Neural progenitor cell (in vitro differentiated cells): ENCODE measurements around the gene L2HGDH. TPM values are rescaled to one million over a fixed set of nuclear protein-coding genes. Genes with fewer than 3 reads are reported as not detected.

ENCODE experiments used
- DNase-seq: peaks from one replicate; pipeline ENCODE4 v3.0.0-alpha.2; 2016; ENCODE audit warnings: low spot score
- H2AFZ ChIP-seq: fragments of 200-600 bp; sonication (generic); replicated peaks from 2 replicates; pipeline ENCODE4 v1.6.1; 2016; ENCODE audit warnings: antibody characterized with exemption
- H3F3A ChIP-seq: fragments of 200-600 bp; sonication (generic); 2 replicates; pipeline ENCODE4 v1.6.1; 2016; ENCODE audit warnings: antibody characterized with exemption, low read depth
- H3K27ac ChIP-seq: fragments of 200-600 bp; sonication (generic); 2 replicates; pipeline ENCODE4 v1.5.1; 2016; ENCODE audit warnings: mild to moderate bottlenecking
- H3K27me3 ChIP-seq: fragments of 200-600 bp; sonication (generic); 2 replicates; pipeline ENCODE4 v1.6.1; 2016; ENCODE audit warnings: mild to moderate bottlenecking, moderate library complexity
- H3K36me3 ChIP-seq: fragments of 200-600 bp; sonication (generic); 2 replicates; pipeline ENCODE4 v1.5.1; 2016
- H3K4me1 ChIP-seq: fragments of 200-600 bp; sonication (generic); 2 replicates; pipeline ENCODE4 v1.6.1; 2016; ENCODE audit warnings: mixed run types
- H3K4me2 ChIP-seq: fragments of 200-600 bp; sonication (generic); 2 replicates; pipeline ENCODE4 v1.6.1; 2016
- H3K4me3 ChIP-seq: fragments of 200-600 bp; sonication (generic); 2 replicates; pipeline ENCODE4 v1.5.1; 2016
- H3K79me2 ChIP-seq: fragments of 200-600 bp; sonication (generic); 2 replicates; pipeline ENCODE4 v1.6.1; 2016; ENCODE audit warnings: low read depth
- H3K9ac ChIP-seq: fragments of 200-600 bp; sonication (generic); 2 replicates; pipeline ENCODE4 v1.6.1; 2016
- H3K9me3 ChIP-seq: fragments of 200-600 bp; sonication (generic); 2 replicates; pipeline ENCODE4 v1.5.1; 2016; ENCODE audit warnings: low read depth
- H4K20me1 ChIP-seq: fragments of 200-600 bp; sonication (generic); 2 replicates; pipeline ENCODE4 v1.6.1; 2016; ENCODE audit warnings: low read depth
- H3K27ac Mint-ChIP-seq: 3 replicates; pipeline ENCODE4 v1.8.0; 2021; ENCODE audit warnings: mixed read lengths
- H3K27me3 Mint-ChIP-seq: 2 replicates; pipeline ENCODE4 v1.8.0; 2022; ENCODE audit warnings: low read depth, mild to moderate bottlenecking, inconsistent platforms, moderate library complexity, mixed read lengths; ENCODE audit not compliant: insufficient read depth
- H3K36me3 Mint-ChIP-seq: 3 replicates; pipeline ENCODE4 v1.8.0; 2021; ENCODE audit warnings: mixed read lengths
- H3K4me1 Mint-ChIP-seq: 3 replicates; pipeline ENCODE4 v1.8.0; 2021; ENCODE audit warnings: mixed read lengths
- H3K4me3 Mint-ChIP-seq: 3 replicates; pipeline ENCODE4 v1.8.0; 2021; ENCODE audit warnings: mild to moderate bottlenecking, moderate library complexity, mixed read lengths
- H3K9me3 Mint-ChIP-seq: 3 replicates; pipeline ENCODE4 v1.8.0; 2020; ENCODE audit warnings: mixed read lengths
- CTCF ChIP-seq: fragments of 200-600 bp; sonication (generic); IDR thresholded peaks from 2 replicates; pipeline ENCODE4 v1.5.1; 2017; ENCODE audit warnings: antibody characterized with exemption, mild to moderate bottlenecking
- EZH2 ChIP-seq: fragments of 200-600 bp; sonication (generic); IDR thresholded peaks from 2 replicates; pipeline ENCODE4 v1.6.1; 2017; ENCODE audit warnings: antibody characterized with exemption, mild to moderate bottlenecking, moderate library complexity
- EZH2phosphoT487 ChIP-seq: fragments of 200-600 bp; sonication (generic); IDR thresholded peaks from 2 replicates; pipeline ENCODE4 v1.6.1; 2017; ENCODE audit warnings: antibody characterized with exemption
- total RNA-seq: library from RNA; depleted of rRNA; stranded (reverse); fragments of >200 nt; gene quantifications from 2 replicates; pipeline ENCODE4 v1.2.3, GENCODE V29; 2015; ENCODE audit warnings: low replicate concordance

The L2HGDH gene
- total RNA-seq, 1 donor from 2014 or later, result 14.0 TPM

- Mint-ChIP-seq H3K36me3 (peaks cover 27% of the 10 kb centered on the region), H3K4me1 (peaks cover 19% of the 10 kb centered on the region), H3K27ac (peak overlapping the region; percentile 96), H3K9me3 (peaks cover 20% of the 10 kb centered on the region), H3K4me3 (peak overlapping the region; percentile 94), H3K27me3 (peaks cover 4% of the 10 kb centered on the region)
- no peaks in the 10 kb centered on the region for H4K20me1 ChIP-seq
- TF ChIP-seq EZH2 (peak; percentile 41), CTCF (no peak)
- peak overlapping the region; percentile 60 for H3K4me3 ChIP-seq
- H3K4me2 ChIP-seq, result peak overlapping the region; percentile 92
- peak overlapping the region; percentile 74 for H3K27ac ChIP-seq
- H3K9me3 ChIP-seq, result no peaks in the 10 kb centered on the region
- peaks cover 3% of the 10 kb centered on the region for H3K36me3 ChIP-seq
- H3K4me1 ChIP-seq, result peaks cover 13% of the 10 kb centered on the region
- peak overlapping the region; percentile 69 for H2AFZ ChIP-seq
- peaks cover 62% of the 10 kb centered on the region for H3K79me2 ChIP-seq
- peaks cover 19% of the 10 kb centered on the region for H3F3A ChIP-seq
- no peak overlapping the region for H3K9ac ChIP-seq
- no peaks in the 10 kb centered on the region for H3K27me3 ChIP-seq
- no peak for DNase-seq
Observed at GRCh38 chr14:50312734-50313054, 665 bp upstream of the L2HGDH start.

GRCh38 chr14:50311337-50311971, 575 bp downstream of the L2HGDH start:
- peak overlapping the region; percentile 95 for H3K4me3 Mint-ChIP-seq
- peak overlapping the region; percentile 79 for H2AFZ ChIP-seq
- H3K27ac Mint-ChIP-seq, result no peak overlapping the region
- H3K4me1 ChIP-seq, result peaks cover 13% of the 10 kb centered on the region
- no peak overlapping the region for H3K27ac ChIP-seq
- H3K9me3 Mint-ChIP-seq, result peaks cover 19% of the 10 kb centered on the region
- H3K36me3 Mint-ChIP-seq, result peaks cover 30% of the 10 kb centered on the region
- peaks cover 18% of the 10 kb centered on the region for H3F3A ChIP-seq
- H3K27me3 ChIP-seq, result no peaks in the 10 kb centered on the region
- peaks cover 3% of the 10 kb centered on the region for H3K36me3 ChIP-seq
- DNase-seq, result peak; percentile 28
- peaks cover 5% of the 10 kb centered on the region for H3K27me3 Mint-ChIP-seq
- peak overlapping the region; percentile 92 for H3K4me2 ChIP-seq
- H3K4me1 Mint-ChIP-seq, result peaks cover 19% of the 10 kb centered on the region
- no peaks in the 10 kb centered on the region for H3K9me3 ChIP-seq
- peak overlapping the region; percentile 60 for H3K4me3 ChIP-seq
- peaks cover 73% of the 10 kb centered on the region for H3K79me2 ChIP-seq
- H4K20me1 ChIP-seq, result no peaks in the 10 kb centered on the region
- peak overlapping the region; percentile 14 for H3K9ac ChIP-seq
- TF ChIP-seq EZH2 (peak; percentile 3), EZH2phosphoT487 (no peak), CTCF (peak; percentile 62)

DNA sequence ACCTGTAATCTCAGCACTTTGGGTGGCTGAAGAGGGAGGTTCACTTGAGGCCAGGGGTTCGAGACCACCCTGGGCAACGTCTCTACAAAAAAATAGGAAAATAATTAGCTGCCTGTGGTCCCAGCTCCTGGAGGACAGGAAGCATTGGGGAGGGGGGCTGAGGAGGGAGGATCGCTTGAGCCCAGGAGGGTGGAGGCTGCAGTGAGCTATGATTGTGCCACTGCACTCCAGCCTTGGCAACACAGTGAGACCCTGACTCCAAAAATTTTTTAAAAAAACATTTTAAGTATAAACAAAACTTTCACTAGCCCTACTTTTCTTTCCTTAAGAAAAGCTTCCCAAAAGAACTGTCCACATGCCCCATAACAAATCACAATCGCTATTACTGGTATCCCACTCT, 1.6 kb downstream of the L2HGDH start:
- H3K27me3 ChIP-seq, result no peaks in the 10 kb centered on the region
- Mint-ChIP-seq H3K36me3 (peaks cover 24% of the 10 kb centered on the region), H3K4me3 (peak overlapping the region; percentile 95), H3K4me1 (peaks cover 19% of the 10 kb centered on the region), H3K27ac (no peak overlapping the region), H3K27me3 (peaks cover 5% of the 10 kb centered on the region), H3K9me3 (peaks cover 14% of the 10 kb centered on the region)
- TF ChIP-seq EZH2, result no peak
- no peak for TF ChIP-seq CTCF
- TF ChIP-seq EZH2phosphoT487, result no peak
- peak overlapping the region; percentile 92 for H3K4me2 ChIP-seq
- no peaks in the 10 kb centered on the region for H3K9me3 ChIP-seq
- no peak overlapping the region for H2AFZ ChIP-seq
- peak overlapping the region; percentile 60 for H3K4me3 ChIP-seq
- no peaks in the 10 kb centered on the region for H4K20me1 ChIP-seq
- H3K36me3 ChIP-seq, result peaks cover 3% of the 10 kb centered on the region
- H3K9ac ChIP-seq, result no peak overlapping the region
- no peak overlapping the region for H3K27ac ChIP-seq
- DNase-seq, result no peak
- peaks cover 13% of the 10 kb centered on the region for H3K4me1 ChIP-seq
- peaks cover 81% of the 10 kb centered on the region for H3K79me2 ChIP-seq
- peaks cover 18% of the 10 kb centered on the region for H3F3A ChIP-seq
